Breast epithelium (tissue), 4 donors: Measurements from ENCODE around the gene PDE7B. TPM values are rescaled to one million over a fixed set of nuclear protein-coding genes. Genes with fewer than 3 reads are reported as not detected.

Experiments
- DNase-seq, 2 donors: peaks; one replicate each; pipeline ENCODE4 v3.0.0-alpha.2; 2019; ENCODE audit warnings: low spot score in 2 of 2
- H3K27ac ChIP-seq, 2 donors: fragments of 200-600 bp; sonication (generic) in 1 of 2; one replicate each; pipeline ENCODE4 v1.5.1; 2016 to 2019; ENCODE audit warnings: mild to moderate bottlenecking in 1 of 2
- H3K27me3 ChIP-seq, 2 donors: fragments of 200-600 bp; sonication (generic) in 1 of 2; one replicate each; pipeline versions ENCODE4 v1.5.1 to v1.6.0; 2017 to 2019; ENCODE audit warnings: control low read depth in 1 of 2, mild to moderate bottlenecking in 1 of 2
- H3K36me3 ChIP-seq: fragments of 200-600 bp; one replicate; pipeline ENCODE4 v1.5.1; 2019
- H3K4me1 ChIP-seq, 2 donors: fragments of 200-600 bp; sonication (generic); one replicate each; pipeline ENCODE4 v1.5.1; 2016 to 2019; ENCODE audit warnings: control low read depth in 1 of 2
- H3K4me3 ChIP-seq, 3 donors: fragments of 200-600 bp; sonication (generic); 1 replicate in 2 of 3; 2 replicates in 1 of 3; pipeline ENCODE4 v1.5.1; 2016 to 2019; ENCODE audit warnings: mild to moderate bottlenecking in 3 of 3, moderate library complexity in 2 of 3
- H3K9me3 ChIP-seq, 2 donors: fragments of 200-600 bp; sonication (generic) in 1 of 2; one replicate each; pipeline ENCODE4 v1.5.1; 2016 to 2019; ENCODE audit warnings: control low read depth in 1 of 2
- POLR2A ChIP-seq: fragments of 450-650 bp; IDR thresholded peaks from one replicate; pipeline ENCODE4 v1.6.1; 2016; ENCODE audit warnings: antibody characterized with exemption, mild to moderate bottlenecking, moderate library complexity
- POLR2AphosphoS5 ChIP-seq, 3 donors: sonication (generic); formaldehyde crosslinking; IDR thresholded peaks; one replicate each; pipeline ENCODE4 v1.6.1; 2017; ENCODE audit warnings: antibody characterized with exemption in 3 of 3
- intact Hi-C: fragments of 100-400 bp; cut with DNase I; formaldehyde crosslinking; loops from one replicate; pipeline ENCODE4 v1.15.1; 2023; ENCODE audit warnings: low total_unique reads
- total RNA-seq, 3 donors: library from RNA; depleted of rRNA; stranded (reverse); fragments of >200 nt; gene quantifications; one replicate each; pipeline ENCODE4 v1.1.0, GENCODE V29; 2016
- TF ChIP-seq, protein P1 (sequence below), 3 donors: fragments of 450-650 bp; IDR thresholded peaks; one replicate each; pipeline ENCODE4 v1.5.1; 2016 to 2017; ENCODE audit warnings: antibody characterized with exemption in 3 of 3, mild to moderate bottlenecking in 3 of 3, moderate library complexity in 3 of 3

The PDE7B gene
- total RNA-seq, 3 donors from 2014 or later = 3.4 to 5.2 (median 5.1) TPM

DNA sequence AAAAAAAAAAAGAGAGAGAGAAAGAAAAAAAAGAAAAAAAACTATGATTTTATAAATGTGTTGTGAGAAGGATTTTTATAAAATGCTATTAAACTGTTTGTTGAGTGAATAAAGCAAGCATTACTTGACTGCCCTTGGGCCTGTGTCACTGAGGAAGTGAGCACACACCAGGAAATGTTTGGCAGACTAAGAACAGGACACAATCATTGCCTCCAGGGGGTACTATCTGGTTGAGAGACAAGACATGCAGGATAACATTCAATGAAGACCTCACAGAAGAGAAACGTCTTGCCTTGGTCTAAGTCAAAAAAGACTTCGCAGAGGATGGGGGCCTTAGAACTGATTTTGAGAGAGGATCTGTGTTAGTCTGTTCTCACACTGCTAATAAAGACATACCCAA lies 358.0 kb downstream of the PDE7B start:
- DNase-seq = no peak
- Histone ChIP-seq H3K27me3 (no peaks in the 10 kb centered on the region), H3K4me3 (no peak overlapping the region), H3K36me3 (no peaks in the 10 kb centered on the region), H3K27ac (no peak overlapping the region), H3K4me1 (no peaks in the 10 kb centered on the region), H3K9me3 (no peaks in the 10 kb centered on the region)
- no peak for TF ChIP-seq POLR2A
- TF ChIP-seq, protein P1, sequence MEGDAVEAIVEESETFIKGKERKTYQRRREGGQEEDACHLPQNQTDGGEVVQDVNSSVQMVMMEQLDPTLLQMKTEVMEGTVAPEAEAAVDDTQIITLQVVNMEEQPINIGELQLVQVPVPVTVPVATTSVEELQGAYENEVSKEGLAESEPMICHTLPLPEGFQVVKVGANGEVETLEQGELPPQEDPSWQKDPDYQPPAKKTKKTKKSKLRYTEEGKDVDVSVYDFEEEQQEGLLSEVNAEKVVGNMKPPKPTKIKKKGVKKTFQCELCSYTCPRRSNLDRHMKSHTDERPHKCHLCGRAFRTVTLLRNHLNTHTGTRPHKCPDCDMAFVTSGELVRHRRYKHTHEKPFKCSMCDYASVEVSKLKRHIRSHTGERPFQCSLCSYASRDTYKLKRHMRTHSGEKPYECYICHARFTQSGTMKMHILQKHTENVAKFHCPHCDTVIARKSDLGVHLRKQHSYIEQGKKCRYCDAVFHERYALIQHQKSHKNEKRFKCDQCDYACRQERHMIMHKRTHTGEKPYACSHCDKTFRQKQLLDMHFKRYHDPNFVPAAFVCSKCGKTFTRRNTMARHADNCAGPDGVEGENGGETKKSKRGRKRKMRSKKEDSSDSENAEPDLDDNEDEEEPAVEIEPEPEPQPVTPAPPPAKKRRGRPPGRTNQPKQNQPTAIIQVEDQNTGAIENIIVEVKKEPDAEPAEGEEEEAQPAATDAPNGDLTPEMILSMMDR (IDR thresholded peaks at IDR 0.05) = no peak
- TF ChIP-seq POLR2AphosphoS5 (IDR thresholded peaks at IDR 0.05) = no peak
- intact Hi-C loops = no loop called here

DNA sequence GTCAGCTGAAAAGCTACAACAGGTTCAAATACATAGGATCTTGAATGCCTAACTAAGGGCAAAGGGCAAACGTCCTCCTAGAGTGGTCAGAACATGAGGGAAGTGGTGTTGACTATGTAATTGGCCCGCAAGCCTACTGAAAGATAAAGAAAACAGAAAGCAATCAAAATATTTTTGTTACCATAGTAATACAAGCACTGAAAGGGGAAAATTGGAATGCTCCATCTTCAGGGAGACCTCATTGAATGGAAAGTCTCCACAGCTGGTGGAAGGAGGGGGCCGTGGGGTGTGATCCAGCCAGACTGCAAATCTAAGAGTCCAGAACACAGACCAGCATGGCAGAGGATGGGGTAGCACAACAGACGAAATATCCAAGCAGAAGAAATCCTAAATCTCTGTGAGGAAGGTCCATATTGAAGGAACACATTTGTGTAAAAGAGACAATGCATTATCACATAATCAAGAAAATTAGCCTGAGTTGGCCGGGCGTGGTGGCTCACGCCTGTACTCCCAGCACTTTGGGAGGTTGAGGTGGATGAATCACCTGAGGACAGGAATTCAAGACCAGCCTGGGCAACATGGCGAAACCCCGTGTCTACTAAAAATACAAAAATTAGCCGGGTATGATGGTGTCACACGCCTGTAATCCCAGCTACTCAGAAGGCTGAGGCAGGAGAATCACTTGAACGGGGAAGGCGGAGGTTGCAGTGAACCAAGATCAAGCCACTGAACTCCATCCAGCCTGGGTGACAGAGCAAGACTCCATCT lies 359.1 kb downstream of the PDE7B start:
- no peaks in the 10 kb centered on the region for H3K36me3 ChIP-seq
- H3K4me1 ChIP-seq = no peaks in the 10 kb centered on the region
- no peak overlapping the region for H3K27ac ChIP-seq
- H3K4me3 ChIP-seq = no peak overlapping the region
- intact Hi-C loops = no loop called here
- TF ChIP-seq, protein P1 (IDR thresholded peaks at IDR 0.05) = no peak
- TF ChIP-seq POLR2AphosphoS5 (IDR thresholded peaks at IDR 0.05) = no peak
- TF ChIP-seq POLR2A = no peak
- no peak for DNase-seq
- no peaks in the 10 kb centered on the region for H3K9me3 ChIP-seq
- no peaks in the 10 kb centered on the region for H3K27me3 ChIP-seq

GRCh38 chr6:136212608-136213007 lies 361.1 kb downstream of the PDE7B start:
- no peak for DNase-seq

GRCh38 chr6:136213012-136213539 lies 361.6 kb downstream of the PDE7B start:
- Histone ChIP-seq H3K9me3 (no peaks in the 10 kb centered on the region), H3K4me1 (no peaks in the 10 kb centered on the region), H3K27me3 (no peaks in the 10 kb centered on the region), H3K4me3 (no peak overlapping the region), H3K36me3 (no peaks in the 10 kb centered on the region), H3K27ac (no peak overlapping the region)
- no peak for DNase-seq
- intact Hi-C loops = no loop called here
- TF ChIP-seq, protein P1 (IDR thresholded peaks at IDR 0.05) = no peak
- no peak for TF ChIP-seq POLR2A
- no peak for TF ChIP-seq POLR2AphosphoS5 (IDR thresholded peaks at IDR 0.05)

More at GRCh38 chr6:136212608-136213007, 361.1 kb downstream of the PDE7B start:
- no peaks in the 10 kb centered on the region for H3K9me3 ChIP-seq
- H3K27me3 ChIP-seq = no peaks in the 10 kb centered on the region
- TF ChIP-seq, protein P1 (IDR thresholded peaks at IDR 0.05) = no peak
- TF ChIP-seq POLR2A (no peak), POLR2AphosphoS5 (IDR thresholded peaks at IDR 0.05) (no peak)
- H3K27ac ChIP-seq = no peak overlapping the region
- intact Hi-C loops = no loop called here
- H3K4me1 ChIP-seq = no peaks in the 10 kb centered on the region
- no peak overlapping the region for H3K4me3 ChIP-seq
- no peaks in the 10 kb centered on the region for H3K36me3 ChIP-seq

GRCh38 chr6:136213853-136214252 lies 362.4 kb downstream of the PDE7B start:
- H3K4me1 ChIP-seq = no peaks in the 10 kb centered on the region
- no peak overlapping the region for H3K4me3 ChIP-seq
- no peaks in the 10 kb centered on the region for H3K27me3 ChIP-seq
- no peak overlapping the region for H3K27ac ChIP-seq
- intact Hi-C loops = no loop called here
- DNase-seq = no peak
- TF ChIP-seq POLR2A (no peak), POLR2AphosphoS5 (IDR thresholded peaks at IDR 0.05) (no peak)
- TF ChIP-seq, protein P1 (IDR thresholded peaks at IDR 0.05) = no peak
- H3K9me3 ChIP-seq = no peaks in the 10 kb centered on the region
- no peaks in the 10 kb centered on the region for H3K36me3 ChIP-seq
